ENCODE measurements around the gene ZNF528.

ZNF528 gene

GRCh38 chr19:52397310-52398080, at the start of gene ZNF528:
TSS of gene ZNF528 (plus strand) at chr19:52397849. CDS start at chr19:52402014, 4,165 bp downstream.
- DNase-seq (ENCODE audit: low read depth), result peak; percentile 91

GRCh38 chr19:52351512-52351911, 46.1 kb upstream of the ZNF528 start:
- DNase-seq (ENCODE audit: low read depth), result no peak

- no peak for DNase-seq (ENCODE audit: low read depth)
Measured at GRCh38 chr19:52366414-52366824, 31.2 kb upstream of the ZNF528 start.

- DNase-seq (ENCODE audit: low read depth), result peak; percentile 87
Measured at GRCh38 chr19:52369559-52370340, 27.9 kb upstream of the ZNF528 start, which contains the start of gene ZNF880. TSS of gene ZNF880 (plus strand) at chr19:52369923. CDS start at chr19:52369966, 43 bp downstream.

GRCh38 chr19:52370341-52370710, 27.3 kb upstream of the ZNF528 start:
- no peak for DNase-seq (ENCODE audit: low read depth)

GRCh38 chr19:52391135-52391534, 6.5 kb upstream of the ZNF528 start:
- no peak for DNase-seq (ENCODE audit: low read depth)

- DNase-seq (ENCODE audit: low read depth), result peak; percentile 0
Measured at GRCh38 chr19:52398081-52398441, 412 bp downstream of the ZNF528 start.

GRCh38 chr19:52410276-52410675, 12.6 kb downstream of the ZNF528 start:
- DNase-seq (ENCODE audit: low read depth), result no peak

- DNase-seq (ENCODE audit: low read depth), result no peak
Measured at GRCh38 chr19:52415711-52416110, 18.1 kb downstream of the ZNF528 start.

- DNase-seq (ENCODE audit: low read depth), result no peak
Measured at GRCh38 chr19:52428937-52429336, 31.3 kb downstream of the ZNF528 start, which contains the start of gene ZNF534. TSS of gene ZNF534 (plus strand) at chr19:52429148. CDS start at chr19:52431475, 2,327 bp downstream.

- DNase-seq (ENCODE audit: low read depth), result no peak
Measured at GRCh38 chr19:52442179-52442578, 44.5 kb downstream of the ZNF528 start.

GRCh38 chr19:52444506-52444905, 46.9 kb downstream of the ZNF528 start:
- DNase-seq (ENCODE audit: low read depth), result no peak

GRCh38 chr19:52451241-52451640, 53.6 kb downstream of the ZNF528 start:
- no peak for DNase-seq (ENCODE audit: low read depth)

- DNase-seq (ENCODE audit: low read depth), result peak; percentile 50
Measured at GRCh38 chr19:52453324-52454094, 55.9 kb downstream of the ZNF528 start, which contains the start of gene ZNF578. TSS of gene ZNF578 (plus strand) at chr19:52453553. CDS start at chr19:52501846, 48,293 bp downstream.

- DNase-seq (ENCODE audit: low read depth), result no peak
Measured at GRCh38 chr19:52464798-52465470, 67.3 kb downstream of the ZNF528 start.
